Endothelial cell of umbilical vein (primary cell): ENCODE data around the gene MECP2.

Source experiments
- MYC ChIP-seq: IDR thresholded peaks from one replicate; pipeline ENCODE4 v1.6.1; 2011; ENCODE audit warnings: mild to moderate bottlenecking, low read depth, low read length
- TF ChIP-seq, protein P1 (sequence below): IDR thresholded peaks from 2 replicates; pipeline ENCODE4 v1.6.1; 2011; ENCODE audit not compliant: insufficient read depth, insufficient read length

DNA sequence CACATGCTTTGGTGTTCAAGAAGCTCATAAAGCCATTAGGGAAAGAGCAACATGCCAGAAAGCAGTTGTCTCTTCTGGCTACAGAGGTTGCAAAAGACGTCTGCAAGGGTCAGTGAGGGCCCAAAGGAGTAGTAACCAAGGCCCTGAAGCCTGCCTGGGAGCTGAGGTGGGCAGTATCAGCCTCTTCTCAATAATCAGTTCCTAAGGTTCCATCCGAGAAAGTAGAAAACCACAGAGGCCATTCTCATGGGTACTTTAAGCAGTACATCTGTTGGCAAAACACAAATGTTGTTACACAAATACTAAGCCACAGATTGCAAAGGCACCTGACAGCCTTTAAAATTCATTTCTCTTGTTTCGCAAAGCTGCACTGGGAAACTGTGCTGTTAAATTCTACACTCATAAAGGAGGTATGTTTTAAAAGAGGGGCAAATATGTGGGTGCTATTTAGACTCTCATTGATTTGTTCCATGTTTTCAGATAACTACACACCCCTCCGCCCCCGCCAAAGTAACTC lies 37.7 kb downstream of the MECP2 start:
- TF ChIP-seq MYC = no peak
- TF ChIP-seq, protein P1, sequence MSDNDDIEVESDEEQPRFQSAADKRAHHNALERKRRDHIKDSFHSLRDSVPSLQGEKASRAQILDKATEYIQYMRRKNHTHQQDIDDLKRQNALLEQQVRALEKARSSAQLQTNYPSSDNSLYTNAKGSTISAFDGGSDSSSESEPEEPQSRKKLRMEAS = no peak
